Measurements from ENCODE around the gene ABLIM1.
A peak's percentile ranks its signal among the peaks of the same experiment; 100 is the strongest.

Gene ABLIM1

DNA sequence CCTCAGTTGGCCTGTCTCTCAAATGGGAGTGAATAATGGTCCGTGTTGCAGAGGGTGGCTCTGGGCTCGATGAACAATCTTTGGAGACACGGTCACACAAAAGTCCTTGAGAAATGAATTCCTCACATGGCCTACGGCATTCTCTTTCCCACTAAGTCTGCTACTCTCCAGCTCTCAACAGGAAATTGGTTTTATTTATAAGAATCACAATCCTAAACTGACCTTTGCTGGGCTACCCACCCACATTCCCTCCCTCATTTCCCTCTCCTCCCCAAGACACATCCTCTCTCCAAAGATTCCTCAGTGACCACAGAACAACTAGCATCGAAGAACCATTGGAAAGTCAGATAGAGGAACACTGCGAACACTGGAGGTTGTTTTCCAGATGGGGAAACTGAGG lies 258.5 kb downstream of the ABLIM1 start:
- TF ChIP-seq, protein P1, sequence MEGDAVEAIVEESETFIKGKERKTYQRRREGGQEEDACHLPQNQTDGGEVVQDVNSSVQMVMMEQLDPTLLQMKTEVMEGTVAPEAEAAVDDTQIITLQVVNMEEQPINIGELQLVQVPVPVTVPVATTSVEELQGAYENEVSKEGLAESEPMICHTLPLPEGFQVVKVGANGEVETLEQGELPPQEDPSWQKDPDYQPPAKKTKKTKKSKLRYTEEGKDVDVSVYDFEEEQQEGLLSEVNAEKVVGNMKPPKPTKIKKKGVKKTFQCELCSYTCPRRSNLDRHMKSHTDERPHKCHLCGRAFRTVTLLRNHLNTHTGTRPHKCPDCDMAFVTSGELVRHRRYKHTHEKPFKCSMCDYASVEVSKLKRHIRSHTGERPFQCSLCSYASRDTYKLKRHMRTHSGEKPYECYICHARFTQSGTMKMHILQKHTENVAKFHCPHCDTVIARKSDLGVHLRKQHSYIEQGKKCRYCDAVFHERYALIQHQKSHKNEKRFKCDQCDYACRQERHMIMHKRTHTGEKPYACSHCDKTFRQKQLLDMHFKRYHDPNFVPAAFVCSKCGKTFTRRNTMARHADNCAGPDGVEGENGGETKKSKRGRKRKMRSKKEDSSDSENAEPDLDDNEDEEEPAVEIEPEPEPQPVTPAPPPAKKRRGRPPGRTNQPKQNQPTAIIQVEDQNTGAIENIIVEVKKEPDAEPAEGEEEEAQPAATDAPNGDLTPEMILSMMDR (IDR thresholded peaks at IDR 0.05) = no peak
- no peak overlapping the region for H3K4me3 ChIP-seq
- peak overlapping the region in 1 of 2 donors; percentile 67 for H3K27ac ChIP-seq
- DNase-seq (ENCODE audit: low spot score) = peak; percentile 3

DNA sequence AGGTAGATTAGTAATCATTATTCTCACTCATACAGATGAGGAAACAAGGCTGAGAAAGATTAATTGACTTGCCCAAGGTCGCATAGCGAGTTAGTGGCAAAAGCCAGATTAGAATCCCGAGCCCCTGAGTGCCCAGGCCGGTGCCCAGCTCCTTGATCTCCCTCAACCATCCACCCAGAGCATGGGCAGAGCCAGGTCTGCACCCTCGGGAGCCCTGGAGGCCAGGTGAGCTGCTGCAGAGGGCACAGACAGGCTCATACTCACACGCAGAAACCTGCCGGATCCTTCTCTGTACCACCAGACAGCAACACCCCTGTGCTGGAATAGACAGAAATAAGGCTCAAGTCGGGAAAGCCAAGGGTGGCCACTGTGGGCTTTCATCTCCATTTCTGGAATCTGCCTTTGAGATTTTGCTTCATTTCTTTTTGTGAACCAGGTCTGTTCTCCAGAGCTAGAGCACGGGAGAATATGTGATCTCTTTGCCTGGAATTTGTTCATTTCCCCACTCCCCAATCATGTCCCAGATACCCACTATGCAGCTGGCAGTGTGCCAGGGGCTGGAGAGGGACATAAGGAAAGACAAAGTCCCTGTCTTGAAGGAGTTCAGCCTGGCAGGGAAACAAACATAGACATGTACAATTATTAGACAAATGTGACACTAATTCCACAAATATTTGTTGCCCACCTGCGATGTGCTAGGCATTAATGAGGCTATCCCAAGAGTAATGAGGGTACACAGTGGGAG lies 259.3 kb downstream of the ABLIM1 start:
- Histone ChIP-seq H3K27ac (peak overlapping the region in 1 of 2 donors; percentile 67), H3K4me3 (no peak overlapping the region)
- TF ChIP-seq, protein P1 (IDR thresholded peaks at IDR 0.05) = no peak
- peak; percentile 59 for DNase-seq (ENCODE audit: low spot score)

DNA sequence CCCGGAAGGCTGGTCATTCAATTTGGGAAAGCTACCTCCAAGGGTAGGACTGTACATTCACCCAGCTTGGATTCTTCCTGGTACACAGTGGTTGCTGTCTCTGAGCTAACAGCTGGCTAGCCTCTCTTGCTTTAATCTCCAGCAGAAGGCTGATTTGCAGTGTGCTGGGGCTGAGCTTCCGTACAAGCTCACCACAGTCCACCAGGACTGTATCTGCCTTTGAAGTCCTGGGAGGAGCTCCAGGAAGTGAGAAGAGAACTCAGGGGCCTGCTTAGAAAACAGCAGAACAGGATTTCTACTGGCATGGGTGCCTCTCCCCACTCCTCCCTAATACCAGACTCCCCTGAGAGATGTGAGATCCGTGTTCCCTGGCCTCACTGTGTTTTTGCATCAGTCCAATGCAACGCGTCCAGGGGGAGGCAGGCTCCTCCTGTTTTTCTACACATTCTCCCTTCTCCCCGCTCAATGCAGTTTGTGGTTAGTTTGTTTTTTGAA lies 260.4 kb downstream of the ABLIM1 start:
- DNase-seq (ENCODE audit: low spot score) = peak; percentile 72
- H3K4me3 ChIP-seq = peak overlapping the region; percentile 61

DNA sequence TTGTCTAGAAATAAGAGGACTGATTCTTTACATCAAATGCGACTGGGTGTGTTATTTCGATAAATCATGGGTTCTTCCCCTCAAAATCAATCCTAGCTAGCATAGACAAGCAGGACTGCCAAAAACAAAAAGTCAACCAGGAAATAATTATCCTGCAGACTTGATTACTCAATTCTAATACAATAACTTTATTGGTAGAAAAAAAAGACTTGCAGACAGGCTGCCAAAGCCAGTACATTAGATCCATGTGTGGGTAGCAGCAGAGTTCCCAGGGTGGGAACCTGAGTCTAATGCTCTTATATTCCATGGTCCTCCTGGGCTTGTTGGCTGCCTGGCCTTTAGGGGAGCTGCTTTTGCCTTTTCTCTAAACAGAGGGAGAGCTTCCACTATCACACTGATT lies 261.6 kb downstream of the ABLIM1 start:
- Histone ChIP-seq H3K4me3 (no peak overlapping the region), H3K27ac (no peak overlapping the region)
- TF ChIP-seq, protein P1 (IDR thresholded peaks at IDR 0.05) = no peak
- DNase-seq (ENCODE audit: low spot score) = no peak

More for the DNA sequence above, 260.4 kb downstream of the ABLIM1 start:
- TF ChIP-seq, protein P1 (IDR thresholded peaks at IDR 0.05) = no peak
- H3K27ac ChIP-seq = peak overlapping the region; percentile 23 to 67

DNA sequence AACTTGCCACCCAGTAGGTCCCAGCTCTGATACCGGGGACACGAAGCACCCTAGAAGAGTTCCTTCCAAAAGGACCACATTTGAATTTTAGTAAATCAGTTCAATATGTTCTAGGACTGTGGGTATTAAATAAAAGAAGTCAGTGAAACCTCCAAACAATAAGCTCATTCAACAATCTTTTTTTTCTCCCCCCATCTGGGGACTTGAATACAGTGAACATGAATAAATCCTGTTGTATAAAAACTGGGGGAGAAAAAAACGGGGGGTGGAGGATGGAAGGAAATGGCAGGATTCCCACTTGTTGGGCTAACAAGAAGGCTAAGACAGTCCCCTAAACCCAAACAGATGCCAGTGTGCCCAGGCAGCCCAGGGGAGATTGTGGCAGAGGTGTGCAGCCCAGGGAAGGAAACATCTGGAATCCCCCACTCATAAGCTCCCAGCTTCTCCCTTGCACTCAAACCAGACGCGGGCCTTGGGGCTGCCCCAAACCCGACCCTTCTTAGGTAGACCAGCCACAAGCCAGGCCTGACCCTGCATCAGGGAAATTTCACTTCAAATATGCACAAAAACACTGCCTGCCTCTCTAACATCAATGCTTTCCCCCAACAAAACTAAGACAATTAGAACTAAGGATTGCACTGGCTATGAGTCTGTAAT lies 262.6 kb downstream of the ABLIM1 start:
- no peak overlapping the region for H3K27ac ChIP-seq
- no peak for DNase-seq (ENCODE audit: low spot score)
- H3K4me3 ChIP-seq = no peak overlapping the region
- TF ChIP-seq, protein P1 (IDR thresholded peaks at IDR 0.05) = no peak

DNA sequence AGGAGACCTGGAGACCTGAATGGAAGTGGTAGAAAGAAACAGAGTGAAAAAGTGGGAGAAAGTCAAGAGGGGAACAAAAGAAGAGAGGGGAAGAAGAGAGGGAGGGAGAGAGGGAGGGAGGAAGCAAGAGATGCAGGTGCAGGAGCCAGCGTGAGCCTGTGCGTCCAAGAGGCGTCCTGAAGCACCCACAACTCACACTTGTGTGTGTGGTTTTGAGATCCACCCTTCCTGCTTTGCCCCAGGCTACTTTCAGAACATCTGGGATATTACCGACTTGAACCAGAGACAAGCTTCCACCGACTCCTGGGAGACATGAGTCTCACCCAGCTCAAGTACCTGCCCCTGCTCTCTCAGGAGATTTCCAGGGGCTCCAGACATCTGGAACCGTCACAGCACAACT lies 263.5 kb downstream of the ABLIM1 start:
- TF ChIP-seq, protein P1 (IDR thresholded peaks at IDR 0.05) = no peak
- peak overlapping the region in 1 of 2 donors; percentile 38 for H3K27ac ChIP-seq
- no peak overlapping the region for H3K4me3 ChIP-seq
- DNase-seq (ENCODE audit: low spot score) = no peak

Measured in coronary artery (tissue), 2 donors.